K562 (cell line): ENCODE data around the gene SAMM50. TPM values are rescaled to one million over a fixed set of nuclear protein-coding genes. Genes with fewer than 3 reads are reported as not detected.

Experiments
- ATAC-seq: fragments of 200-7000 bp; cut with Tn5 transposase; 3 replicates; pipeline ENCODE4 v1.9.1; 2020; ENCODE audit warnings: moderate library complexity
- BruUV-seq: library from RNA; stranded (reverse); fragments of 400-500 nt; replicated peaks from 2 replicates; lab custom pipeline; 2021; lab: Mats Ljungman, UMichigan
- CTCF ChIA-PET: fragments of 300-600 bp; formaldehyde crosslinking; extraction: SDS; loops from one replicate; lab custom pipeline; 2021; ENCODE audit warnings: low intra/inter-chr PET ratio; lab: Yijun Ruan, JAX
- POLR2A ChIA-PET: fragments of 300-600, 350-650 bp; sonication (Branson Sonifier 250); formaldehyde crosslinking; extraction: SDS; loops from one replicate; lab custom pipeline; 2021; ENCODE audit warnings: antibody characterized with exemption, inconsistent platforms; lab: Yijun Ruan, JAX
- DNase-seq, 4 experiments: peaks; one replicate each; pipeline versions ENCODE4 v3.0.0 to v3.0.0-alpha.2; 2011 to 2018; ENCODE audit warnings: low spot score in 3 of 4, mixed read lengths in 3 of 4; ENCODE audit errors: extremely low read depth in 1 of 4
- FAIRE-seq: peaks from 2 replicates; lab custom pipeline; 2011; peaks lifted over from hg19 to GRCh38; lab: Jason Lieb, UNC
- H2AFZ ChIP-seq: 2 replicates; pipeline ENCODE4 v1.6.0; 2011; ENCODE audit warnings: low read depth, low read length, control low read depth, inconsistent platforms
- H3K27ac ChIP-seq: fragments of 200-600 bp; 3 replicates; pipeline ENCODE4 v1.8.0; 2011; ENCODE audit warnings: low read depth, mild to moderate bottlenecking, control low read depth, inconsistent platforms, low read length, moderate library complexity, mixed read lengths; ENCODE audit errors: extremely low read depth
- H3K27me3 ChIP-seq, 2 experiments: fragments of 300-600 bp in 1 of 2; 2 replicates in 1 of 2; 3 replicates in 1 of 2; pipeline versions ENCODE4 v1.6.0 to v1.8.0; 2011; ENCODE audit warnings: inconsistent platforms in 2 of 2, low read length in 2 of 2, mild to moderate bottlenecking in 1 of 2, mixed read lengths in 1 of 2, moderate library complexity in 1 of 2; ENCODE audit not compliant: control insufficient read depth in 2 of 2, insufficient read depth in 2 of 2
- H3K36me3 ChIP-seq: fragments of 300-600 bp; 3 replicates; pipeline ENCODE4 v1.8.0; 2011; ENCODE audit warnings: mild to moderate bottlenecking, low read length, inconsistent platforms; ENCODE audit not compliant: control insufficient read depth, insufficient read depth
- H3K4me1 ChIP-seq, 2 experiments: fragments of 200-600 bp in 1 of 2; replicated peaks in 1 of 2; 2 replicates in 1 of 2; 3 replicates in 1 of 2; pipeline versions ENCODE4 v1.5.1 to v1.8.0; 2011; ENCODE audit warnings: inconsistent platforms in 2 of 2, low read length in 2 of 2, mild to moderate bottlenecking in 1 of 2, mixed read lengths in 1 of 2, moderate library complexity in 1 of 2; ENCODE audit not compliant: control insufficient read depth in 2 of 2, insufficient read depth in 2 of 2
- H3K4me2 ChIP-seq: 2 replicates; pipeline ENCODE4 v1.6.1; 2011; ENCODE audit warnings: low read length, control low read depth, inconsistent platforms, mixed read lengths; ENCODE audit not compliant: insufficient read depth
- H3K4me3 ChIP-seq: fragments of 200-600 bp; sonication (generic), shearing (Covaris generic); 2 replicates; pipeline ENCODE4 v1.5.1; 2016; ENCODE audit warnings: control low read depth, inconsistent platforms
- H3K79me2 ChIP-seq: fragments of 200-600 bp; 3 replicates; pipeline ENCODE4 v1.8.0; 2011; ENCODE audit warnings: low read length, inconsistent platforms; ENCODE audit not compliant: control insufficient read depth, insufficient read depth
- H3K9ac ChIP-seq, 2 experiments: 2 replicates each; pipeline versions ENCODE4 v1.6.0 to v1.6.1; 2011; ENCODE audit warnings: low read depth in 2 of 2, low read length in 2 of 2, control low read depth in 1 of 2, inconsistent platforms in 1 of 2, mild to moderate bottlenecking in 1 of 2, mixed read lengths in 1 of 2; ENCODE audit not compliant: insufficient read depth in 1 of 2
- H3K9me1 ChIP-seq: one replicate; pipeline ENCODE4 v1.6.0; 2011; ENCODE audit warnings: inconsistent platforms, mild to moderate bottlenecking, low read length, moderate library complexity; ENCODE audit not compliant: control insufficient read depth, insufficient read depth
- H3K9me3 ChIP-seq: replicated peaks from 2 replicates; pipeline ENCODE4 v1.5.1; 2011; ENCODE audit warnings: low read depth, low read length, inconsistent platforms; ENCODE audit not compliant: control insufficient read depth, insufficient read depth
- H4K20me1 ChIP-seq: replicated peaks from 2 replicates; pipeline ENCODE4 v1.6.1; 2011; ENCODE audit warnings: low read length, inconsistent platforms, mixed read lengths; ENCODE audit not compliant: control insufficient read depth, insufficient read depth
- CCNT2 ChIP-seq: IDR thresholded peaks from 2 replicates; pipeline ENCODE4 v1.6.1; 2011; ENCODE audit warnings: borderline replicate concordance, low read depth, mild to moderate bottlenecking, moderate library complexity, mixed read lengths, low read length; ENCODE audit not compliant: insufficient read length; ENCODE audit errors: extremely low read depth
- CEBPB ChIP-seq: fragments of 450-650 bp; IDR thresholded peaks from 2 replicates; pipeline ENCODE4 v1.6.1; 2016; ENCODE audit warnings: missing genetic modification characterization, missing compliant biosample characterization
- CEBPG ChIP-seq, 3 experiments: fragments of 200-800 bp in 1 of 3; sonication (Bioruptor generic) in 1 of 3; sonication (generic) in 1 of 3; formaldehyde crosslinking in 1 of 3; IDR thresholded peaks in 2 of 3; conservative IDR thresholded peaks in 1 of 3; 2 replicates each; pipeline versions ENCODE4 v1.6.1 to v1.8.0; 2016 to 2022; ENCODE audit warnings: missing compliant biosample characterization in 2 of 3, missing genetic modification characterization in 2 of 3, mild to moderate bottlenecking in 1 of 3, missing genetic modification reagents in 1 of 3
- CTCFL ChIP-seq: IDR thresholded peaks from 2 replicates; pipeline ENCODE4 v1.6.1; 2011; ENCODE audit warnings: borderline replicate concordance, low read depth, mild to moderate bottlenecking, moderate library complexity, low read length; ENCODE audit not compliant: insufficient read depth, poor library complexity, severe bottlenecking
- ERF ChIP-seq: fragments of 450-650 bp; formaldehyde crosslinking; IDR thresholded peaks from 2 replicates; pipeline ENCODE4 v1.4.0; 2020; ENCODE audit warnings: mild to moderate bottlenecking, mixed read lengths
- NCOR1 ChIP-seq: fragments of 450-650 bp; IDR thresholded peaks from 2 replicates; pipeline ENCODE4 v1.6.1; 2016; ENCODE audit warnings: mild to moderate bottlenecking, moderate library complexity
- NKRF ChIP-seq: fragments of 450-650 bp; IDR thresholded peaks from 2 replicates; pipeline ENCODE4 v1.6.1; 2016; ENCODE audit warnings: borderline replicate concordance
- PRDM10 ChIP-seq: fragments of 450-650 bp; IDR thresholded peaks from 2 replicates; pipeline ENCODE4 v1.6.1; 2018; ENCODE audit not compliant: partially characterized antibody
- WGBS: fragments of 100-300 bp; shearing (Covaris generic); methylation state at CpG from one replicate; pipeline ENCODE4 v1.1.6; 2016; ENCODE audit warnings: low coverage, mixed read lengths; ENCODE audit not compliant: insufficient coverage; ENCODE audit errors: missing lambda C conversion rate; 5-methylcytosine and 5-hydroxymethylcytosine counted together
- in situ Hi-C: fragments of 300-500 bp; cut with MboI; formaldehyde crosslinking; loops from 4 replicates; pipeline ENCODE4 v1.15.0; 2018; ENCODE audit warnings: inconsistent platforms, mixed read lengths
- intact Hi-C: fragments of 100-400 bp; cut with micrococcal nuclease; formaldehyde crosslinking; loops from 2 replicates; pipeline ENCODE4 v1.14.2; 2022
- polyA plus RNA-seq, 8 experiments: library from polyadenylated mRNA; depleted of rRNA in 4 of 8; stranded (reverse) in 5 of 8; unstranded in 3 of 8; fragments of >200 nt; fragmentation: Nextera tagmentation in 2 of 8; fragmentation: Illumina TruSeq in 1 of 8; extraction: Ambion mirVana in 2 of 8; extraction: Trizol in 1 of 8; gene quantifications; 2 replicates each; pipeline versions ENCODE4 v1.2.1 to v1.2.3, GENCODE V29; 2011 to 2014; ENCODE audit warnings: inconsistent platforms in 1 of 8, missing spikeins in 1 of 8
- total RNA-seq, 7 experiments: library from RNA; depleted of rRNA in 6 of 7; stranded (reverse); fragments of >200 nt in 6 of 7; fragmentation: Illumina TruSeq in 2 of 7; extraction: Trizol in 2 of 7; gene quantifications; 2 replicates each; pipeline versions ENCODE4 v1.2.1 to v1.2.3, GENCODE V29; 2011 to 2021; ENCODE audit warnings: low replicate concordance in 1 of 7

SAMM50 gene
- total and polyA plus RNA-seq, 9 of the 15 experiments (the other 6 are each of a cell fraction or from before 2014, with no cell fraction given) = 14.6 to 49.3 (median 38.1) TPM

- Histone ChIP-seq H3K79me2 (no peaks in the 10 kb centered on the region), H3K27me3 (peaks cover 18 to 31% of the 10 kb centered on the region in 2 experiments; a peak in 4 of 5 replicates), H3K9me1 (no peaks in the 10 kb centered on the region), H3K9ac (no peak overlapping the region; a peak in 1 of 4 replicates), H3K27ac (no peak overlapping the region), H3K36me3 (no peaks in the 10 kb centered on the region), H3K4me2 (no peak overlapping the region)
- intact Hi-C loops = no loop called here
- WGBS = 0% methylated on average over 4 of the region's 5 CpGs
- FAIRE-seq (no peak), DNase-seq (no peak), ATAC-seq (no peak)
- no TSS peak for BruUV-seq
- CTCF ChIA-PET = no interaction called here
- POLR2A ChIA-PET = no interaction called here
- TF ChIP-seq CCNT2 (no peak), NKRF (no peak), PRDM10 (peak; percentile 51), CTCFL (no peak), CEBPG (CRISPR knock-in tag; IDR thresholded peaks at IDR 0.05) (no peak), CEBPG (tag; conservative IDR thresholded peaks at IDR 0.05 in 1 of 2, IDR thresholded peaks at IDR 0.05 in 1 of 2) (0 out of 4 replicates have a peak, but pooled peaks of 1 of the 2 experiments have one; percentile 31), CEBPB (tag) (peak; percentile 80), ERF (no peak), NCOR1 (no peak)
- TF ChIP-seq, all 486 proteins: peak for 3
- in situ Hi-C loops = no loop called here
- H4K20me1 ChIP-seq = no peaks in the 10 kb centered on the region
- no peak overlapping the region for H2AFZ ChIP-seq
- H3K4me1 ChIP-seq = peaks cover 0 to 9% of the 10 kb centered on the region in 2 experiments; a peak in 2 of 5 replicates
- no peaks in the 10 kb centered on the region for H3K9me3 ChIP-seq
- no peak overlapping the region for H3K4me3 ChIP-seq
Observed at GRCh38 chr22:43928468-43928867, 26.8 kb upstream of the SAMM50 start.
